Sigmoid colon (tissue), 4 donors: ENCODE data around the gene GPR26.

ENCODE experiments used
- EP300 ChIP-seq, 4 donors: sonication (generic); formaldehyde crosslinking; IDR thresholded peaks; one replicate each; pipeline ENCODE4 v1.6.1; 2017; ENCODE audit warnings: antibody characterized with exemption in 4 of 4
- TF ChIP-seq, protein P1 (sequence below), 4 experiments: fragments of 450-650 bp in 3 of 4; fragments of 200-600 bp in 1 of 4; IDR thresholded peaks; one replicate each; pipeline ENCODE4 v1.5.1; 2016 to 2019; ENCODE audit warnings: antibody characterized with exemption in 4 of 4, mild to moderate bottlenecking in 3 of 4, moderate library complexity in 2 of 4

DNA sequence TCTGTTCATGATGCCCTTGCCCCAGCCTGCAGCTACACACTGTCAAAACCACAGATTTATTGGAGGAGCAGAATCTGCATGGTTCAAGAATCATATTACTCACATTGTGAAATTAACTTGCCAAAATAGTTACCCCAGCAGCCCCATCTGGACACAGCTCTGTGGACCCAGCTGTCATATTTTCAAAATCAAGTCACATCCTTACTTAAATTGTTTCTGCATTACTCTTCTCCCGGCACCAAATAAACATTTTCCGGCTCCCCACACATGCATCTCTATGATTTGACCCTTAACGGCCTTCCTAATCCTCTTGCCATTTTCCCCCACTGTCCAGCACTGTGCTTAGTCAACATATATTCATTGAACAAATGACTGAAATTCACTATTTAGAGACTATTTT lies 43.8 kb upstream of the GPR26 start:
- TF ChIP-seq, protein P1, sequence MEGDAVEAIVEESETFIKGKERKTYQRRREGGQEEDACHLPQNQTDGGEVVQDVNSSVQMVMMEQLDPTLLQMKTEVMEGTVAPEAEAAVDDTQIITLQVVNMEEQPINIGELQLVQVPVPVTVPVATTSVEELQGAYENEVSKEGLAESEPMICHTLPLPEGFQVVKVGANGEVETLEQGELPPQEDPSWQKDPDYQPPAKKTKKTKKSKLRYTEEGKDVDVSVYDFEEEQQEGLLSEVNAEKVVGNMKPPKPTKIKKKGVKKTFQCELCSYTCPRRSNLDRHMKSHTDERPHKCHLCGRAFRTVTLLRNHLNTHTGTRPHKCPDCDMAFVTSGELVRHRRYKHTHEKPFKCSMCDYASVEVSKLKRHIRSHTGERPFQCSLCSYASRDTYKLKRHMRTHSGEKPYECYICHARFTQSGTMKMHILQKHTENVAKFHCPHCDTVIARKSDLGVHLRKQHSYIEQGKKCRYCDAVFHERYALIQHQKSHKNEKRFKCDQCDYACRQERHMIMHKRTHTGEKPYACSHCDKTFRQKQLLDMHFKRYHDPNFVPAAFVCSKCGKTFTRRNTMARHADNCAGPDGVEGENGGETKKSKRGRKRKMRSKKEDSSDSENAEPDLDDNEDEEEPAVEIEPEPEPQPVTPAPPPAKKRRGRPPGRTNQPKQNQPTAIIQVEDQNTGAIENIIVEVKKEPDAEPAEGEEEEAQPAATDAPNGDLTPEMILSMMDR (IDR thresholded peaks at IDR 0.05) = no peak
- no peak for TF ChIP-seq EP300 (IDR thresholded peaks at IDR 0.05)
